GM12878 (cell line): ENCODE results near the gene CAMTA2. TPM values are rescaled to one million over a fixed set of nuclear protein-coding genes. Genes with fewer than 3 reads are reported as not detected.

Source experiments
- BCLAF1 ChIP-seq: fragments of 450-650 bp; IDR thresholded peaks from 2 replicates; pipeline ENCODE4 v1.6.1; 2017; ENCODE audit warnings: antibody characterized with exemption, mild to moderate bottlenecking, moderate library complexity
- CTCF ChIP-seq, 3 experiments: IDR thresholded peaks in 2 of 3; conservative IDR thresholded peaks in 1 of 3; 2 replicates each; pipeline ENCODE4 v1.5.1; 2011; ENCODE audit warnings: low read depth in 3 of 3, low read length in 3 of 3, mild to moderate bottlenecking in 3 of 3, control low read depth in 2 of 3, moderate library complexity in 2 of 3, inconsistent platforms in 1 of 3, mixed read lengths in 1 of 3; ENCODE audit not compliant: control insufficient read depth in 2 of 3, insufficient read depth in 1 of 3; ENCODE audit errors: extremely low read depth in 1 of 3
- FOXM1 ChIP-seq: IDR thresholded peaks from 2 replicates; pipeline ENCODE4 v1.6.1; 2012; ENCODE audit warnings: low read depth, mild to moderate bottlenecking, inconsistent platforms, low read length, moderate library complexity
- JUND ChIP-seq: IDR thresholded peaks from 2 replicates; pipeline ENCODE4 v1.6.1; 2012; ENCODE audit warnings: low read depth, mild to moderate bottlenecking, low read length, improper control_type of control experiment, moderate library complexity
- MEF2A ChIP-seq: IDR thresholded peaks from 2 replicates; pipeline ENCODE4 v1.6.1; 2011; ENCODE audit warnings: low read depth, mild to moderate bottlenecking, low read length, moderate library complexity; ENCODE audit not compliant: insufficient read depth
- MTA2 ChIP-seq: fragments of 450-650 bp; IDR thresholded peaks from 2 replicates; pipeline ENCODE4 v1.6.1; 2016; ENCODE audit warnings: low read depth, mild to moderate bottlenecking, moderate library complexity
- MYC ChIP-seq: IDR thresholded peaks from 2 replicates; pipeline ENCODE4 v1.6.1; 2011; ENCODE audit warnings: mild to moderate bottlenecking, low read length, moderate library complexity, inconsistent platforms; ENCODE audit not compliant: insufficient read depth, insufficient replicate concordance, insufficient read length, severe bottlenecking
- NBN ChIP-seq: fragments of 450-650 bp; IDR thresholded peaks from 2 replicates; pipeline ENCODE4 v1.6.1; 2016
- NR2C1 ChIP-seq: fragments of 450-650 bp; IDR thresholded peaks from 2 replicates; pipeline ENCODE4 v1.6.1; 2017; ENCODE audit warnings: antibody characterized with exemption, mild to moderate bottlenecking, moderate library complexity
- POLR2A ChIP-seq: IDR thresholded peaks from 2 replicates; pipeline ENCODE4 v1.6.1; 2011; ENCODE audit warnings: low read depth, mild to moderate bottlenecking, low read length
- POU2F2 ChIP-seq: IDR thresholded peaks from 3 replicates; pipeline ENCODE4 v1.6.1; 2011; ENCODE audit warnings: low read depth, mild to moderate bottlenecking, low read length, borderline replicate concordance
- RAD51 ChIP-seq: fragments of 450-650 bp; IDR thresholded peaks from 2 replicates; pipeline ENCODE4 v1.6.1; 2016; ENCODE audit warnings: moderate library complexity, mild to moderate bottlenecking, inconsistent platforms
- RFX5 ChIP-seq: IDR thresholded peaks from 2 replicates; pipeline ENCODE4 v1.6.1; 2011; ENCODE audit warnings: low read depth, low read length, improper control_type of control experiment
- TAF1 ChIP-seq: IDR thresholded peaks from 2 replicates; pipeline ENCODE4 v1.6.1; 2011; ENCODE audit warnings: mild to moderate bottlenecking, low read depth, low read length, borderline replicate concordance
- polyA plus RNA-seq, 11 experiments: library from polyadenylated mRNA; depleted of rRNA in 4 of 11; unstranded in 6 of 11; stranded (reverse) in 5 of 11; fragments of >200 nt; fragmentation: Nextera tagmentation in 4 of 11; fragmentation: Illumina TruSeq in 1 of 11; extraction: Ambion mirVana in 4 of 11; extraction: Trizol in 1 of 11; gene quantifications; 1 replicate in 1 of 11; 2 replicates in 10 of 11; pipeline versions ENCODE4 v1.2.1 to v1.2.3, GENCODE V29; 2011 to 2016; ENCODE audit warnings: inconsistent platforms in 2 of 11, missing spikeins in 2 of 11, low read depth in 1 of 11
- total RNA-seq, 4 experiments: library from RNA; depleted of rRNA in 3 of 4; stranded (reverse); fragments of >200 nt in 3 of 4; fragmentation: Illumina TruSeq in 1 of 4; extraction: Trizol in 1 of 4; gene quantifications; 2 replicates each; pipeline versions ENCODE4 v1.2.1 to v1.2.3, GENCODE V29; 2013 to 2021
- TF ChIP-seq, protein P1 (sequence below): fragments of 450-650 bp; formaldehyde crosslinking; IDR thresholded peaks from 2 replicates; pipeline ENCODE4 v1.4.0; 2020; ENCODE audit warnings: mild to moderate bottlenecking, moderate library complexity
- TF ChIP-seq, protein P2 (sequence below): fragments of 450-650 bp; conservative IDR thresholded peaks from 2 replicates; pipeline ENCODE4 v1.6.1; 2017; ENCODE audit warnings: mild to moderate bottlenecking, moderate library complexity
- TF ChIP-seq, protein P3 (sequence below): IDR thresholded peaks from 2 replicates; pipeline ENCODE4 v1.6.1; 2012; ENCODE audit warnings: low read depth, low read length, improper control_type of control experiment

CAMTA2 gene
- total and polyA plus RNA-seq, 10 of the 15 experiments (the other 5 are each of a cell fraction or from before 2014, with no cell fraction given), result 0.42 to 29.3 (median 11.2) TPM

DNA sequence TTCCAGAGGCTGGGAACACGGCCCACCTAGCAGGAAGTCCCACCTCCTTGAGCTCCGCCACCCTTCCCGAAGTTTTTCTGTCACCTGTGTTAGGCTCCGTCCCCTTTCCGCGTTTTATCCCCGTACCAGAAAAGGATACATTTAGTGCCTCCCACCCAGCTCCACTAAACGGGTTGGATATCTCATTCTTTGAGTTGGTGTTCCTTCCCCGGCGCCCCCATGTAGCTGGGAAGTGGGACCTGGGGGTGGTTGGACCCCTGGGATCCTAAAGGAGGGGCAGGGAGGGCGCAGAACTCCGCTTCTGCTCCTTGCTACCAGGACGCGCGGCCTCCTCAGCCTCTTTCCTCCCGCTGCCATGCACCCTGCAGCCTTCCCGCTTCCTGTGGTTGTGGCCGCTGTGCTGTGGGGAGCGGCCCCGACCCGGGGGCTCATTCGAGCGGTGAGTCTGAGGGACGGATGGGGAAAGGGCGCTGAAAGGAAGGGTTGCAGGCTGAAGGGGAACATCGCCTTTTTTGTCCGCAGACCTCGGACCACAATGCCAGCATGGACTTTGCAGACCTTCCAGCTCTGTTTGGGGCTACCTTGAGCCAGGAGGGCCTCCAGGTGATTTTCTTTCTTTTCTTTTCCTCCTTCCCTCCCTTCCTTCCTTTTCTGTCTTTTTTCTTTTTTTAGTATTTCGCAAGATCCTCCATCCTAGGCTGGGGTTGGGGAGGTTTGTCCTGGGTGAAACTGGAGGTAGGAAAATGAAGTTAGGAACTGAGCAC lies 46.7 kb downstream of the CAMTA2 start (continued):
- TF ChIP-seq, protein P1, sequence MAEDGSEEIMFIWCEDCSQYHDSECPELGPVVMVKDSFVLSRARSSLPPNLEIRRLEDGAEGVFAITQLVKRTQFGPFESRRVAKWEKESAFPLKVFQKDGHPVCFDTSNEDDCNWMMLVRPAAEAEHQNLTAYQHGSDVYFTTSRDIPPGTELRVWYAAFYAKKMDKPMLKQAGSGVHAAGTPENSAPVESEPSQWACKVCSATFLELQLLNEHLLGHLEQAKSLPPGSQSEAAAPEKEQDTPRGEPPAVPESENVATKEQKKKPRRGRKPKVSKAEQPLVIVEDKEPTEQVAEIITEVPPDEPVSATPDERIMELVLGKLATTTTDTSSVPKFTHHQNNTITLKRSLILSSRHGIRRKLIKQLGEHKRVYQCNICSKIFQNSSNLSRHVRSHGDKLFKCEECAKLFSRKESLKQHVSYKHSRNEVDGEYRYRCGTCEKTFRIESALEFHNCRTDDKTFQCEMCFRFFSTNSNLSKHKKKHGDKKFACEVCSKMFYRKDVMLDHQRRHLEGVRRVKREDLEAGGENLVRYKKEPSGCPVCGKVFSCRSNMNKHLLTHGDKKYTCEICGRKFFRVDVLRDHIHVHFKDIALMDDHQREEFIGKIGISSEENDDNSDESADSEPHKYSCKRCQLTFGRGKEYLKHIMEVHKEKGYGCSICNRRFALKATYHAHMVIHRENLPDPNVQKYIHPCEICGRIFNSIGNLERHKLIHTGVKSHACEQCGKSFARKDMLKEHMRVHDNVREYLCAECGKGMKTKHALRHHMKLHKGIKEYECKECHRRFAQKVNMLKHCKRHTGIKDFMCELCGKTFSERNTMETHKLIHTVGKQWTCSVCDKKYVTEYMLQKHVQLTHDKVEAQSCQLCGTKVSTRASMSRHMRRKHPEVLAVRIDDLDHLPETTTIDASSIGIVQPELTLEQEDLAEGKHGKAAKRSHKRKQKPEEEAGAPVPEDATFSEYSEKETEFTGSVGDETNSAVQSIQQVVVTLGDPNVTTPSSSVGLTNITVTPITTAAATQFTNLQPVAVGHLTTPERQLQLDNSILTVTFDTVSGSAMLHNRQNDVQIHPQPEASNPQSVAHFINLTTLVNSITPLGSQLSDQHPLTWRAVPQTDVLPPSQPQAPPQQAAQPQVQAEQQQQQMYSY, result no peak
- no peak for TF ChIP-seq RFX5
- TF ChIP-seq JUND, result no peak
- TF ChIP-seq TAF1, result no peak
- no peak for TF ChIP-seq RAD51
- TF ChIP-seq, protein P2, sequence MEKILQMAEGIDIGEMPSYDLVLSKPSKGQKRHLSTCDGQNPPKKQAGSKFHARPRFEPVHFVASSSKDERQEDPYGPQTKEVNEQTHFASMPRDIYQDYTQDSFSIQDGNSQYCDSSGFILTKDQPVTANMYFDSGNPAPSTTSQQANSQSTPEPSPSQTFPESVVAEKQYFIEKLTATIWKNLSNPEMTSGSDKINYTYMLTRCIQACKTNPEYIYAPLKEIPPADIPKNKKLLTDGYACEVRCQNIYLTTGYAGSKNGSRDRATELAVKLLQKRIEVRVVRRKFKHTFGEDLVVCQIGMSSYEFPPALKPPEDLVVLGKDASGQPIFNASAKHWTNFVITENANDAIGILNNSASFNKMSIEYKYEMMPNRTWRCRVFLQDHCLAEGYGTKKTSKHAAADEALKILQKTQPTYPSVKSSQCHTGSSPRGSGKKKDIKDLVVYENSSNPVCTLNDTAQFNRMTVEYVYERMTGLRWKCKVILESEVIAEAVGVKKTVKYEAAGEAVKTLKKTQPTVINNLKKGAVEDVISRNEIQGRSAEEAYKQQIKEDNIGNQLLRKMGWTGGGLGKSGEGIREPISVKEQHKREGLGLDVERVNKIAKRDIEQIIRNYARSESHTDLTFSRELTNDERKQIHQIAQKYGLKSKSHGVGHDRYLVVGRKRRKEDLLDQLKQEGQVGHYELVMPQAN, result peak; percentile 64; the same call in 1 of the 2 replicates
- no peak for TF ChIP-seq CTCF (IDR thresholded peaks at IDR 0.05 in 2 of 3, conservative IDR thresholded peaks at IDR 0.05 in 1 of 3; ENCODE audit: control insufficient read depth in 2 of 3, extremely low read depth in 1 of 3, insufficient read depth in 1 of 3, low read depth in 3 of 3, low read length in 3 of 3)
- no peak for TF ChIP-seq MYC
- peak; percentile 71 for TF ChIP-seq POLR2A
- TF ChIP-seq MEF2A, result no peak
- TF ChIP-seq, protein P3, sequence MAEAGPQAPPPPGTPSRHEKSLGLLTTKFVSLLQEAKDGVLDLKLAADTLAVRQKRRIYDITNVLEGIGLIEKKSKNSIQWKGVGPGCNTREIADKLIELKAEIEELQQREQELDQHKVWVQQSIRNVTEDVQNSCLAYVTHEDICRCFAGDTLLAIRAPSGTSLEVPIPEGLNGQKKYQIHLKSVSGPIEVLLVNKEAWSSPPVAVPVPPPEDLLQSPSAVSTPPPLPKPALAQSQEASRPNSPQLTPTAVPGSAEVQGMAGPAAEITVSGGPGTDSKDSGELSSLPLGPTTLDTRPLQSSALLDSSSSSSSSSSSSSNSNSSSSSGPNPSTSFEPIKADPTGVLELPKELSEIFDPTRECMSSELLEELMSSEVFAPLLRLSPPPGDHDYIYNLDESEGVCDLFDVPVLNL, result no peak
- peak; percentile 58; the same call in 2 of the 3 replicates for TF ChIP-seq POU2F2
- TF ChIP-seq MTA2, result 0 out of 2 replicates have a peak, but pooled peaks have one; percentile 17
- no peak for TF ChIP-seq FOXM1
- no peak for TF ChIP-seq NR2C1
- TF ChIP-seq NBN, result peak; percentile 5; the same call in 1 of the 2 replicates
- no peak for TF ChIP-seq BCLAF1
